Keratinocyte (primary cell): ENCODE results near the gene BSG.

Source experiments
- EZH2 ChIP-seq: IDR thresholded peaks from one replicate; pipeline ENCODE4 v1.6.1; 2012; ENCODE audit warnings: inconsistent platforms, mild to moderate bottlenecking, low read length, moderate library complexity
- TF ChIP-seq, protein P1 (sequence below), 3 experiments: IDR thresholded peaks in 1 of 3; conservative IDR thresholded peaks in 1 of 3; optimal IDR thresholded peaks in 1 of 3; 2 replicates in 2 of 3; 3 replicates in 1 of 3; pipeline versions ENCODE3 to v1.5.1; 2011; ENCODE audit warnings: low read length in 3 of 3, mild to moderate bottlenecking in 3 of 3, moderate library complexity in 2 of 3, control low read depth in 1 of 3, inconsistent platforms in 1 of 3; ENCODE audit not compliant: insufficient read depth in 2 of 3; ENCODE audit errors: extremely low read depth in 1 of 3

DNA sequence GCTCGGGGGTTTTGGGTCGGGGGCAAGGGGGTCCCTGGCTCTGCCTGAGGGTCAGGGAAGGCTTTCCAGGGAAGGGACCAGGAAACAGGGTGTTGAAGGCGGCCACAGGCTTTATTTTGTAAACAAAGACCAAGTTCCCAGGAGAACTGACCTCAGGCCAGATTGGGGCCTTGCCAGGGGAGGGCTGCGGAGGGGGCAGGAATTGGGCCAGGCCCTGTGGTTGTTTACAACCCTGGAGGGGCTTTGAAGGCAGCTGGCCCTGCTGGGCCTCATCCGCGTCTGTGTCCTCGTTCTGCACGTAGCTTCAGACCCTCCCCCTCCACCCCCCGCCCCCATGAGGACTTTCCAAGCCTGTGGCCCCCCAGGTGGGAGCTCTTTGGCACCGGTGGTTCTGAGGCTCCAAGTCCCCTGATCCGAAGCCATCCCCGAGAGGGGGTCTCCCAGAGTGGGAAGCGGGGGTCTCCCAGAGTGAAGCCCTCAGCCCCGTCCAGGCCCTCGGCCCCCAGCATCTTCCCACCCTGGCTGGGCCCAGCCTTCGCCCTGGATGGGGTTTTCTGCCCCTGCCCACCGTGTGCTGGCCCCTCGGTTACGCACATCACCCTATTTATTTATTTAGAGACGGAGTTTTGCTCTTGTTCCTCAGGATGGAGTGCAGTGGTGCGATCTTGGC lies 13.5 kb upstream of the BSG start:
- TF ChIP-seq, protein P1, sequence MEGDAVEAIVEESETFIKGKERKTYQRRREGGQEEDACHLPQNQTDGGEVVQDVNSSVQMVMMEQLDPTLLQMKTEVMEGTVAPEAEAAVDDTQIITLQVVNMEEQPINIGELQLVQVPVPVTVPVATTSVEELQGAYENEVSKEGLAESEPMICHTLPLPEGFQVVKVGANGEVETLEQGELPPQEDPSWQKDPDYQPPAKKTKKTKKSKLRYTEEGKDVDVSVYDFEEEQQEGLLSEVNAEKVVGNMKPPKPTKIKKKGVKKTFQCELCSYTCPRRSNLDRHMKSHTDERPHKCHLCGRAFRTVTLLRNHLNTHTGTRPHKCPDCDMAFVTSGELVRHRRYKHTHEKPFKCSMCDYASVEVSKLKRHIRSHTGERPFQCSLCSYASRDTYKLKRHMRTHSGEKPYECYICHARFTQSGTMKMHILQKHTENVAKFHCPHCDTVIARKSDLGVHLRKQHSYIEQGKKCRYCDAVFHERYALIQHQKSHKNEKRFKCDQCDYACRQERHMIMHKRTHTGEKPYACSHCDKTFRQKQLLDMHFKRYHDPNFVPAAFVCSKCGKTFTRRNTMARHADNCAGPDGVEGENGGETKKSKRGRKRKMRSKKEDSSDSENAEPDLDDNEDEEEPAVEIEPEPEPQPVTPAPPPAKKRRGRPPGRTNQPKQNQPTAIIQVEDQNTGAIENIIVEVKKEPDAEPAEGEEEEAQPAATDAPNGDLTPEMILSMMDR (optimal IDR thresholded peaks at IDR 0.05 in 1 of 3, IDR thresholded peaks at IDR 0.05 in 1 of 3, conservative IDR thresholded peaks at IDR 0.05 in 1 of 3; ENCODE audit: extremely low read depth in 1 of 3, insufficient read depth in 2 of 3, low read length in 3 of 3), result no peak
- TF ChIP-seq EZH2, result no peak
